Suprapubic skin (tissue), 4 donors: Measurements from ENCODE around the gene DPYD. TPM values are rescaled to one million over a fixed set of nuclear protein-coding genes. Genes with fewer than 3 reads are reported as not detected.

Source experiments
- DNase-seq, 2 donors: peaks; one replicate each; pipeline ENCODE4 v3.0.0-alpha.2; 2019; ENCODE audit warnings: low spot score in 2 of 2
- H3K27ac ChIP-seq: fragments of 200-600 bp; sonication (generic); one replicate; pipeline ENCODE4 v1.5.1; 2019
- H3K27me3 ChIP-seq: fragments of 200-600 bp; sonication (generic); one replicate; pipeline ENCODE4 v1.5.1; 2019
- H3K36me3 ChIP-seq: fragments of 200-600 bp; sonication (generic); one replicate; pipeline ENCODE4 v1.5.1; 2019
- H3K4me1 ChIP-seq: fragments of 200-600 bp; sonication (generic); one replicate; pipeline ENCODE4 v1.5.1; 2019
- H3K4me3 ChIP-seq: fragments of 200-600 bp; sonication (generic); one replicate; pipeline ENCODE4 v1.5.1; 2019; ENCODE audit warnings: mild to moderate bottlenecking
- H3K9me3 ChIP-seq: fragments of 200-600 bp; sonication (generic); one replicate; pipeline ENCODE4 v1.5.1; 2019
- EP300 ChIP-seq: sonication (generic); formaldehyde crosslinking; IDR thresholded peaks from one replicate; pipeline ENCODE4 v1.6.1; 2017; ENCODE audit warnings: antibody characterized with exemption
- POLR2A ChIP-seq, 2 donors: fragments of 450-650 bp; IDR thresholded peaks; one replicate each; pipeline ENCODE4 v1.6.1; 2017; ENCODE audit warnings: antibody characterized with exemption in 2 of 2, mild to moderate bottlenecking in 2 of 2, moderate library complexity in 2 of 2
- POLR2AphosphoS5 ChIP-seq, 3 donors: sonication (generic); formaldehyde crosslinking; IDR thresholded peaks; one replicate each; pipeline ENCODE4 v1.6.1; 2017; ENCODE audit warnings: antibody characterized with exemption in 3 of 3
- WGBS: methylation state at CpG from one replicate; pipeline ENCODE4 v1.1.5; 2018; 5-methylcytosine and 5-hydroxymethylcytosine counted together
- total RNA-seq, 4 donors: library from RNA; depleted of rRNA; stranded (reverse); fragments of >200 nt; gene quantifications; one replicate each; pipeline ENCODE4 v1.1.0, GENCODE V29; 2016
- TF ChIP-seq, protein P1 (sequence below), 2 donors: fragments of 200-600 bp in 1 of 2; fragments of 450-650 bp in 1 of 2; sonication (generic) in 1 of 2; IDR thresholded peaks; one replicate each; pipeline ENCODE4 v1.5.1; 2016 to 2019; ENCODE audit warnings: antibody characterized with exemption in 2 of 2, mild to moderate bottlenecking in 1 of 2, moderate library complexity in 1 of 2

The DPYD gene
- total RNA-seq, 4 donors from 2014 or later = 10.1 to 31.9 (median 11.6) TPM

DNA sequence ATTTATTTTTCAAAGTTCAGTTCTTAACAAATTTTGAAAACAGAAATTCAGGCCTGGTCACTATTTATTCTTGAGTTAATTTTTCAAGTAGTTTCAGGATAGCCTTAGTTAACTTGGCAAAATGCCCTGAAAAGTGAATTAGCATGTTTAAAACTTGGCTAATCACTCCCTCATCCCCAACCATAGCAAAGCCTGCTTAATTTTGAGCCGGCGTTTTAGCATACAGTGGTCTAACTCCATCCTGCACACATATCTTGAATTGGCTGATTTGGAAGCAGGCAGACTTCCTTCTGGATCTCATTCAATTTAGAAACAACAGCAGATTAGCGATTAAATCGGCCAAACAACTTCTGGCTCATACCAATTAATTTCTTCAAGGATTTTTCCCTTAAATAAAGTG, 760.0 kb downstream of the DPYD start:
- Histone ChIP-seq H3K4me1 (no peaks in the 10 kb centered on the region), H3K36me3 (no peaks in the 10 kb centered on the region), H3K27ac (no peak overlapping the region), H3K4me3 (no peak overlapping the region), H3K9me3 (no peaks in the 10 kb centered on the region), H3K27me3 (no peaks in the 10 kb centered on the region)
- no peak for DNase-seq
- WGBS = 29% methylated on average over 4 of the region's 4 CpGs
- TF ChIP-seq POLR2A (IDR thresholded peaks at IDR 0.05) = no peak

- Histone ChIP-seq H3K36me3 (no peaks in the 10 kb centered on the region), H3K4me3 (no peak overlapping the region), H3K4me1 (no peaks in the 10 kb centered on the region), H3K27me3 (no peaks in the 10 kb centered on the region), H3K9me3 (no peaks in the 10 kb centered on the region), H3K27ac (no peak overlapping the region)
- DNase-seq = no peak
- no peak for TF ChIP-seq POLR2A (IDR thresholded peaks at IDR 0.05)
- no peak for TF ChIP-seq POLR2AphosphoS5 (IDR thresholded peaks at IDR 0.05)
- no peak for TF ChIP-seq EP300
- TF ChIP-seq, protein P1, sequence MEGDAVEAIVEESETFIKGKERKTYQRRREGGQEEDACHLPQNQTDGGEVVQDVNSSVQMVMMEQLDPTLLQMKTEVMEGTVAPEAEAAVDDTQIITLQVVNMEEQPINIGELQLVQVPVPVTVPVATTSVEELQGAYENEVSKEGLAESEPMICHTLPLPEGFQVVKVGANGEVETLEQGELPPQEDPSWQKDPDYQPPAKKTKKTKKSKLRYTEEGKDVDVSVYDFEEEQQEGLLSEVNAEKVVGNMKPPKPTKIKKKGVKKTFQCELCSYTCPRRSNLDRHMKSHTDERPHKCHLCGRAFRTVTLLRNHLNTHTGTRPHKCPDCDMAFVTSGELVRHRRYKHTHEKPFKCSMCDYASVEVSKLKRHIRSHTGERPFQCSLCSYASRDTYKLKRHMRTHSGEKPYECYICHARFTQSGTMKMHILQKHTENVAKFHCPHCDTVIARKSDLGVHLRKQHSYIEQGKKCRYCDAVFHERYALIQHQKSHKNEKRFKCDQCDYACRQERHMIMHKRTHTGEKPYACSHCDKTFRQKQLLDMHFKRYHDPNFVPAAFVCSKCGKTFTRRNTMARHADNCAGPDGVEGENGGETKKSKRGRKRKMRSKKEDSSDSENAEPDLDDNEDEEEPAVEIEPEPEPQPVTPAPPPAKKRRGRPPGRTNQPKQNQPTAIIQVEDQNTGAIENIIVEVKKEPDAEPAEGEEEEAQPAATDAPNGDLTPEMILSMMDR (IDR thresholded peaks at IDR 0.05) = no peak
Observed at GRCh38 chr1:97159342-97159741, 761.5 kb downstream of the DPYD start.

DNA sequence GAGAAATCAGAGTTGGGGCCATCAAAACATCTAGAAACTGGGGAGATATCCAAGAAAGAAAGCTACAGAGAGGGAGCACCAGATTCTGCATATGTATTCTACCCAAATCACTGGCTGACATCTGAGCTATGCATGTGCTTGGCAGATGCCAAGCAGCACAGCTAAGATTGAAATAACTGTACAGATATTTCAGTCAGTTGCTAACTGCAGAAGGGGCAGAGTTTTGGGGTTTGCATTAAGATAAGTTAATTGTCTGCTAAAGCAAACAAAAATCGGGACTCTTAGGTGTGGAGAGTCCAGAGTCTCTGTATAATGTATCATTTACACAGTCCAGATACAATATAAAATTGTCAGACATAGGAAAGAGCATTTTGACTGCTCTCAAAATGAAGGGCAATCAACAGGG, 762.1 kb downstream of the DPYD start:
- WGBS = 65% methylated on average over 1 of the region's 1 CpG
- Histone ChIP-seq H3K36me3 (no peaks in the 10 kb centered on the region), H3K4me1 (no peaks in the 10 kb centered on the region), H3K4me3 (no peak overlapping the region), H3K27me3 (no peaks in the 10 kb centered on the region), H3K27ac (no peak overlapping the region), H3K9me3 (no peaks in the 10 kb centered on the region)
- TF ChIP-seq EP300 (no peak), POLR2A (IDR thresholded peaks at IDR 0.05) (no peak), POLR2AphosphoS5 (IDR thresholded peaks at IDR 0.05) (no peak)
- TF ChIP-seq, protein P1 (IDR thresholded peaks at IDR 0.05) = no peak
- DNase-seq = no peak

DNA sequence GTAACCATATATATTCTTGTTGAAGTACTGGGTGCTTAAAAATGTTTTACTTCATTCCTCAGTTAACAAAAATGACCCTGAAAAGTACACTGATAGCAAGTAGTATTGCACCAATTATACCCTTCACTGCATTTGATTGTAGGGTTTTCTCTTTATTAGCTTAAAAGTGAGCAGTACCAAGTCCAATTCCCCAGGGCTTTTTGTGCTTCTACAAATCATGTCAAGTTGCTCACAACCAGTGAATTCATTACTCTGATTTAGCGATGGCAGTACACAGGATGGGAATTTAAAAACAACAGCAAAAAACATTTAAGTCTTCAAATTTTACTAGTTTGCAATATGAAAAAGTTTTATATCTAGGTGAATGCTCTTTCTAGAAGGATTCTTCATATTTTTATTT, 762.8 kb downstream of the DPYD start:
- TF ChIP-seq, protein P1 (IDR thresholded peaks at IDR 0.05) = no peak
- TF ChIP-seq POLR2AphosphoS5 (IDR thresholded peaks at IDR 0.05) (no peak), EP300 (no peak), POLR2A (IDR thresholded peaks at IDR 0.05) (no peak)
- 59% methylated on average over 1 of the region's 1 CpG for WGBS
- Histone ChIP-seq H3K36me3 (no peaks in the 10 kb centered on the region), H3K9me3 (no peaks in the 10 kb centered on the region), H3K27me3 (no peaks in the 10 kb centered on the region), H3K4me1 (no peaks in the 10 kb centered on the region), H3K4me3 (no peak overlapping the region), H3K27ac (no peak overlapping the region)
- DNase-seq = no peak

DNA sequence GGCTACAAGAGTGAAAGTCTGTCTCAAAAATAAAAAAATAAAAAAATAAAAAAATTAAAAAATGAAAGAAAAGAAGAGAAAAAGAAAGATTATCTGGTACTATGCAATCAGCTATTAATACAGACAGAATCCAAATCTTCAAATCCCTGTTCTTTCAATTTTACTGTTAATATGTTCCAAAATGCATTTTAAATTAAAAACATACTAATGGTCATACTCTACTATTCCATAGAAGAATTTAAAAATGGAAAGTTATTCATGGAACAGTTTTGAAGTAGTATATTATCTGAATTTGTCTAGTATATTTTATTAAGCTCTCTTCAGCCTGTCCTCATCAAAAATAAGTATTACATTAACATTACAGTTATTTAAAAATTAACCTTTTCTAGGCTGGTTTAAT, 769.2 kb downstream of the DPYD start:
- H3K4me1 ChIP-seq = no peaks in the 10 kb centered on the region
- H3K27ac ChIP-seq = no peak overlapping the region
- TF ChIP-seq POLR2A (IDR thresholded peaks at IDR 0.05) (no peak), EP300 (no peak), POLR2AphosphoS5 (IDR thresholded peaks at IDR 0.05) (no peak)
- TF ChIP-seq, protein P1 (IDR thresholded peaks at IDR 0.05) = no peak
- no peaks in the 10 kb centered on the region for H3K27me3 ChIP-seq
- H3K4me3 ChIP-seq = no peak overlapping the region
- DNase-seq = no peak
- no peaks in the 10 kb centered on the region for H3K36me3 ChIP-seq
- no peaks in the 10 kb centered on the region for H3K9me3 ChIP-seq

DNA sequence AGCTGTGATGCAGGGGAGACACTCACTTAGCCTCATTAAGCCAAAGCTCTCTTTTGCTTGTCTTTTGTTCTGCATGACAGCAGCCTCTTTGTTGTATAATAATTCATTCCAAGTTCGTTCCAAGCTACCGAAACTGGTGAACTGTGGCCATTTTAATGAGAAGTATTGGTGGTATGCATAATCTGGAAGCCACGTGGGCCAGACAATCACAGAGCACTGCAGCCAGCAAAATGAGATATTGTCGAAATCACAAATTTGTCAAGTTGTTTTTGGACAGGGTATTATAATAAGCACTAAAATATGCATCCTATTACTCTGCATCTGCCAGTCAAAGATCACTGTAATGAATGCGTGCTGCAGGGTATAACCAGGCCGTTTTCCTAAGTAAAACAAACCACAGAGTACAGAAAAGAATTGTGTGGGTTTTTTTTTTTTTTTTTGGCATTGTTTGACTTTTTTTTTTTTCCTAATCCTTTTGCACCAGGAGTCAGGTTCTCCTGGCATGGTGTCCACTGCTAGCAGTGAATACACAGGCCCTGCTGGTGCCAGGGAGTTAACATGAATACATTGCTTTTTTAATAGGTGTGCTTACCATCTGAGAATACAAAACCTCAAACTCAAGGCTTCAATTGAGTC, 775.4 kb downstream of the DPYD start:
- Histone ChIP-seq H3K4me3 (no peak overlapping the region), H3K27ac (no peak overlapping the region), H3K36me3 (no peaks in the 10 kb centered on the region), H3K9me3 (no peaks in the 10 kb centered on the region), H3K4me1 (peaks cover 8% of the 10 kb centered on the region), H3K27me3 (no peaks in the 10 kb centered on the region)
- TF ChIP-seq EP300 = no peak
- no peak for TF ChIP-seq POLR2A (IDR thresholded peaks at IDR 0.05)
- no peak for TF ChIP-seq POLR2AphosphoS5 (IDR thresholded peaks at IDR 0.05)
- TF ChIP-seq, protein P1 (IDR thresholded peaks at IDR 0.05) = no peak
- 16% methylated on average over 6 of the region's 6 CpGs for WGBS
- DNase-seq = no peak
